Measurements from ENCODE around the gene MRPL49.
A peak's percentile ranks its signal among the peaks of the same experiment; 100 is the strongest.

Gene MRPL49

DNA sequence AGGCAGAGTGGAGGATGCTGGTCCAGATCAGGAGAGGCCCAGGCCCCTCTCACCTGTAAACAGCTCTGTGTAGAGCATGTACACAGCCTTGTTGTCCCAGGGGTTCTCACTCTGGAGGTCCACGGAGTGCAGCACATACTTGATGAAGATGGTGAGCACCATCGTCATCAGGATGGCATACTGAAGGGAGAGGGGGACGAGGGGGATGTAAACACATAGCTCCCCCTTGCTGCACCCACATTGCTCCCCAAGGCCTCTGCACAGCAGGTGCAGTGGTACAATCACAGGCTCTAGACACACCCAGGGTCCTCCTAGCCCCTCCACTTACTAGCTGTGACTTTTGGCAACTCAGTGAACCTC lies 9.3 kb downstream of the MRPL49 start:
- Histone ChIP-seq H3K9me3 (ENCODE audit: control insufficient read depth, insufficient read depth, low read length) (no peaks in the 10 kb centered on the region), H3K4me1 (ENCODE audit: control insufficient read depth, insufficient read depth, low read length) (peaks cover 9% of the 10 kb centered on the region), H3K36me3 (ENCODE audit: control insufficient read depth, insufficient read depth, low read length) (peaks cover 64% of the 10 kb centered on the region), H3K27me3 (ENCODE audit: control insufficient read depth, insufficient read depth, low read length) (no peaks in the 10 kb centered on the region), H3K4me3 (ENCODE audit: low read depth, low read length) (no peak overlapping the region), H3K9ac (ENCODE audit: low read depth, low read length) (no peak overlapping the region), H3K27ac (ENCODE audit: low read depth, low read length) (no peak overlapping the region)

DNA sequence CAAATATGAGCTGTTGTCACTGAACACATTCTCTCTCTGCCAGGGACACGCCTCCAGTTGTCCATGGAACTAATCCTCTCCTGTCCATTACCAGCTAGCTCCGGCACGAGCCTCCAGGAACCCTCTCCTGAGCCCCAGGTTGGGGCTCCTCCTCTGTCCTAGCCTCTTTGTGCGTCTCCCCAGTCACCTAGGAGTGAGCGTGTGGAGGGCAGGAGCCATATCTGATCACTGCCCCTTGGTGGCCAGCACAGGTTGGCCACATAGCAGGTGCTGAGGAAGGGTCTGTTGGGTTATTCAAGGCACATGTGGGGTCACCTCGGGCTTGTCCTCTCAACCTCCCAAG lies 9.7 kb downstream of the MRPL49 start:
- H3K4me3 ChIP-seq (ENCODE audit: low read depth, low read length): no peak overlapping the region
- no peak overlapping the region for H3K9ac ChIP-seq (ENCODE audit: low read depth, low read length)
- no peaks in the 10 kb centered on the region for H3K9me3 ChIP-seq (ENCODE audit: control insufficient read depth, insufficient read depth, low read length)
- H3K36me3 ChIP-seq (ENCODE audit: control insufficient read depth, insufficient read depth, low read length): peaks cover 59% of the 10 kb centered on the region
- no peak overlapping the region for H3K27ac ChIP-seq (ENCODE audit: low read depth, low read length)
- peaks cover 9% of the 10 kb centered on the region for H3K4me1 ChIP-seq (ENCODE audit: control insufficient read depth, insufficient read depth, low read length)
- no peaks in the 10 kb centered on the region for H3K27me3 ChIP-seq (ENCODE audit: control insufficient read depth, insufficient read depth, low read length)

GRCh38 chr11:65132238-65132987 lies 10.3 kb downstream of the MRPL49 start:
- no peak overlapping the region for H3K9ac ChIP-seq (ENCODE audit: low read depth, low read length)
- no peak overlapping the region for H3K27ac ChIP-seq (ENCODE audit: low read depth, low read length)
- no peak overlapping the region for H3K4me3 ChIP-seq (ENCODE audit: low read depth, low read length)
- H3K36me3 ChIP-seq (ENCODE audit: control insufficient read depth, insufficient read depth, low read length): peaks cover 54% of the 10 kb centered on the region
- H3K27me3 ChIP-seq (ENCODE audit: control insufficient read depth, insufficient read depth, low read length): no peaks in the 10 kb centered on the region
- H3K9me3 ChIP-seq (ENCODE audit: control insufficient read depth, insufficient read depth, low read length): no peaks in the 10 kb centered on the region
- H3K4me1 ChIP-seq (ENCODE audit: control insufficient read depth, insufficient read depth, low read length): peaks cover 9% of the 10 kb centered on the region

DNA sequence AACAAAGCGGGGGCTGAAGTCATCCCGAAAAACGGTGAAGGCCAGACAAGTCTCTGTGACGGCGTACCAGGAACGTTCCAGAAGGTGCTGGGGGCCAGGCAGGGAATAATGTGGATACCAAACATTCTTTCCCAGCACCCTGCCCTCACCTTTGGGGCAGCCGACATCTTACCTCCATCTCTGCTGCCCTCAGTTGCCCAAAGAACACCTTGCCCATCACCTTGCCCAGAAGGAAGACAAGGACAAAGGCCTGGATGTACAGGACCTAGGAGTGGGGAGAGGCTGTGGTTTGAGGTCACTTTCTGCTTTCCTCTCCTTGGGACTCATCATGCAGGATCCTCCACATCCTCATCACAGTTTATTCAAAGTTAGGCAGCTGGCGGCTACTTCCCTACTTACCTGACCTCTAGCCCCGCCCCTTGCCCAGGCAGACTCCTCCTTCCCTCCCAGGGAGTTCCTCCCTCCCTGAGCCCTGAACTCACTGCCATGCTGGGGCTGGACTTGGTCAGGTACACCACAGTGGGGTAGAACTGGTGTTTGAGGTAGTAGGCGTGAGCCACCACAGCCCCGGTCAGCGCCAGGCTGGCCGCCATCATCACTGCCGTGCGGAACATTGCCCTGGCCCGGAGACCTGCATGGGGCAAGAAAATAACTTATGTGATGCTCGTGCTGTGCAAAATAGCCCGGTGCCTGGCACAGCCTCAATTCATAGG lies 11.0 kb downstream of the MRPL49 start:
- peak overlapping the region; percentile 98 for H3K27ac ChIP-seq (ENCODE audit: low read depth, low read length)
- H3K9ac ChIP-seq (ENCODE audit: low read depth, low read length): no peak overlapping the region
- H3K4me1 ChIP-seq (ENCODE audit: control insufficient read depth, insufficient read depth, low read length): peaks cover 9% of the 10 kb centered on the region
- peak overlapping the region; percentile 83 for H3K4me3 ChIP-seq (ENCODE audit: low read depth, low read length)
- H3K9me3 ChIP-seq (ENCODE audit: control insufficient read depth, insufficient read depth, low read length): no peaks in the 10 kb centered on the region
- no peaks in the 10 kb centered on the region for H3K27me3 ChIP-seq (ENCODE audit: control insufficient read depth, insufficient read depth, low read length)
- H3K36me3 ChIP-seq (ENCODE audit: control insufficient read depth, insufficient read depth, low read length): peaks cover 46% of the 10 kb centered on the region

DNA sequence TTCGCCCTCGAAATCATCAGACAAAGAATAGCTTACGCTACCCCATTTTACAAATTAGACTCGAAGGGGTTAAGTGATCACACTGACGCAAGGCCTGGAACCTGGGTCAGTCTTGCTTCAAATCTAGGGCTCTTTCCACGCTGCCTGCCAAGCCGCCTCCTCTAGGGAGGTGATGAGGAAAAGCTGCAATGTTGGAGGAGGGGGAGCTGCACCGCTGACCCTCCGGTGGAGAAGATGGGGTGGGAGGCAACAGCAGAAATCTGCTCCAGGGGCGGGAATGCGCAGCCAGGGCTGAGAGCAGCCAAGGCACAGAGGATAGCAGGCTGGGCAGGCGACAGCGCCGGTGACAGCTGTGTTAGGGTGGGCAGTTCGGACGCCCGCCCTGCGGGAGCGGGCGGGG lies 11.6 kb downstream of the MRPL49 start:
- Histone ChIP-seq H3K9me3 (ENCODE audit: control insufficient read depth, insufficient read depth, low read length) (no peaks in the 10 kb centered on the region), H3K27ac (ENCODE audit: low read depth, low read length) (peak overlapping the region; percentile 98), H3K4me1 (ENCODE audit: control insufficient read depth, insufficient read depth, low read length) (peaks cover 9% of the 10 kb centered on the region), H3K4me3 (ENCODE audit: low read depth, low read length) (peak overlapping the region; percentile 83), H3K27me3 (ENCODE audit: control insufficient read depth, insufficient read depth, low read length) (no peaks in the 10 kb centered on the region), H3K36me3 (ENCODE audit: control insufficient read depth, insufficient read depth, low read length) (peaks cover 42% of the 10 kb centered on the region), H3K9ac (ENCODE audit: low read depth, low read length) (peak overlapping the region; percentile 98)

DNA sequence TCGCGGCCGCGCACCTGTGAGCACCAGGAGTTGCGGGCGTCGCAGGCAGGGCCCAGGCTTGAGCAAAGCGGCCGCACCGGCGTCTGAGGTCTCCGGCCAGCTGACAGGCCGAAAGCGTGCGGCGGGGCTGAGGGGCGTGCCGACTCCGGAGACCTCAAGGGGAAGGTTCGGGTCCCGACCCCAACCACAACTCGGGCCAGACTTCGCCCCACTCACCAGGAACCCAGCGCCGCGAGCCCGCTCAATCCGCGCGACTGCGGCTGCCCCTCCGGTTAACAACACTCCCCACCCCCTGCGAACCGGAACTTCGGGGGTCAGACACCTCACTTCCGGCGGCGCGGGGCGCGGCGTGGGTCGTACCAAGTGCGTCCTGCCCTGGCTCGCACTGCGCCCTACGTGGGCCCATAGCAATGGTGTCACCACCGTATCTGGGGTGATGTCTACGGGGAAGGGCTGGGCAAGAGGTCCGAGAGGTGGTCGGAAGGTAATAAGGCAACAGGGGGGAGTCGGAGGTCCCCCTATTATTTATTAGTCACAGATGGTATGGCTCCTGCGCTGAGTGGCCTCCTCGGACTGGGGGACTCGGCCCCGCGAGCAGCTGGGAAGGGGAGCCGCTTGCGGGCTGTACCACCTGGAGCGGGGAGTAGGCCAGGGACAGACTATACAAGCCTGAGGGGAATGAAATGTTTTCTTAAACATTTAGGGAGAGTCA lies 12.3 kb downstream of the MRPL49 start, which contains the start of gene SYVN1:
TSS of gene SYVN1 (minus strand) at position 280 of the 712 bp plus-strand sequence. CDS start 918 bp downstream, outside the sequence.
- peak within 1 kb of the TSS; percentile 98 for H3K9ac ChIP-seq (ENCODE audit: low read depth, low read length)
- H3K27ac ChIP-seq (ENCODE audit: low read depth, low read length): peak within 1 kb of the TSS; percentile 98
- no peaks in the 10 kb centered on the region for H3K27me3 ChIP-seq (ENCODE audit: control insufficient read depth, insufficient read depth, low read length)
- no peaks in the 10 kb centered on the region for H3K9me3 ChIP-seq (ENCODE audit: control insufficient read depth, insufficient read depth, low read length)
- H3K36me3 ChIP-seq (ENCODE audit: control insufficient read depth, insufficient read depth, low read length): peaks cover 35% of the 10 kb centered on the region
- peaks cover 9% of the 10 kb centered on the region for H3K4me1 ChIP-seq (ENCODE audit: control insufficient read depth, insufficient read depth, low read length)
- H3K4me3 ChIP-seq (ENCODE audit: low read depth, low read length): peak within 1 kb of the TSS; percentile 83

DNA sequence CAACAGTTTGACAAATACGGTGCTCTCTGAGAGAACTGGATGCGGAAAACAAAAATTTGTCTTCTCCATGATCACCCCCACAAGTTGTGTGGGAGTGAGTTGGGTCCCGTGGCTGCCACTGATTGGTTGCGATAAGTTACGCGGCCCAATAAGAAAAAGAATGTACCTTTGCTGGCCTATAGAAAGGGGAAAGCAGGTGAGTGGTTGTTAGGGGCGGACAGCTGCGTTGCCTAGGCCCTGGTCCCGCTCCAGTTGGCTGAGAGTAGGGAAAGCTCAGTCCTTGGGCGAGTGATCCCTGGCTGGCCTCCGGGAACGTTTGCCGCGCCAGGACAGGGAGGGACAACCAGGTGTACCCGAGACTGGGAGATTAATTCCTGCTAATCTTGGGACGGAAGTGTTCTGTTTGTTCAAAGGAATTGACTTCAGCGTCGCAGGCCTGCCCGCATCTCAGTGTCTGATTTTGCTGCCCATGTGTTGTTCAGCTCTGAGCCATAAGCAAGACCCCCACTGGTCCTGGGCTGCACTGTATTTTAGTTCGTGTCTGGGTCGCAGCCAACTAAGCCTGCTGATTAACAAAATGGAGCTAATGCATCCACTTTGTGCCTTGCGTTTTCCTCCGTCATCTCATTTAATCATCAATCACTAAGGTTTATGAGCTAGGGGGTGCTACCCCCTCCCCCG lies 13.0 kb downstream of the MRPL49 start:
- Histone ChIP-seq H3K27ac (ENCODE audit: low read depth, low read length) (peak overlapping the region; percentile 98), H3K4me1 (ENCODE audit: control insufficient read depth, insufficient read depth, low read length) (peaks cover 9% of the 10 kb centered on the region), H3K36me3 (ENCODE audit: control insufficient read depth, insufficient read depth, low read length) (peaks cover 28% of the 10 kb centered on the region), H3K4me3 (ENCODE audit: low read depth, low read length) (peak overlapping the region; percentile 83), H3K9ac (ENCODE audit: low read depth, low read length) (peak overlapping the region; percentile 98), H3K27me3 (ENCODE audit: control insufficient read depth, insufficient read depth, low read length) (no peaks in the 10 kb centered on the region), H3K9me3 (ENCODE audit: control insufficient read depth, insufficient read depth, low read length) (no peaks in the 10 kb centered on the region)

DNA sequence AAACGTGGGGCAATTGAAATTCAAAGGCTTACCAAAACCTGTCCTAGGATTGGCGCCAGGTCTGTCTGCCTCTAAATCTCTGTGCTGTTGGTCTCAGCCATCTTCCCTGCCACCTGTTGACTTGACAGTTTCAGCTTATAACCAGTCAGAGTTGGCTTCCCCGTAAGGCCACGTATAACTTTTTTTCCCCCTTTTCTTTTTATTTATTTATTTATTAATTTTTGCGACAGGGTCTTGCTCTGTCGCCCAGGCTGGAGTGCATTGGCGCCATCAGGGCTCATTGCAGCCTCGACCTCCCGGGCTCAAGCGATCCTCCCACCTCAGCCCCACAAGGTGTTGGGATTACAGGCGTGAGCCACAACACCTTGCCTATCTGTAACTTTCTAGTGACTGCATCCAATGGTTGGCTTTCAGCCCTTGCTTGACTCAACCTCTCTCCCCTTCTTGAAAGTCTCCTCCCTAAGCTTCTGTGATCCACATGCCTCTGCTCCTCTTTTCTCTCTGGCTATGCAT lies 13.6 kb downstream of the MRPL49 start:
- peak overlapping the region; percentile 98 for H3K27ac ChIP-seq (ENCODE audit: low read depth, low read length)
- H3K4me1 ChIP-seq (ENCODE audit: control insufficient read depth, insufficient read depth, low read length): peaks cover 9% of the 10 kb centered on the region
- peaks cover 24% of the 10 kb centered on the region for H3K36me3 ChIP-seq (ENCODE audit: control insufficient read depth, insufficient read depth, low read length)
- no peaks in the 10 kb centered on the region for H3K27me3 ChIP-seq (ENCODE audit: control insufficient read depth, insufficient read depth, low read length)
- no peaks in the 10 kb centered on the region for H3K9me3 ChIP-seq (ENCODE audit: control insufficient read depth, insufficient read depth, low read length)
- H3K9ac ChIP-seq (ENCODE audit: low read depth, low read length): peak overlapping the region; percentile 98; the same call in 1 of the 2 replicates
- H3K4me3 ChIP-seq (ENCODE audit: low read depth, low read length): peak overlapping the region; percentile 83

GRCh38 chr11:65136515-65137096 lies 14.5 kb downstream of the MRPL49 start:
- H3K4me3 ChIP-seq (ENCODE audit: low read depth, low read length): no peak overlapping the region

DNA sequence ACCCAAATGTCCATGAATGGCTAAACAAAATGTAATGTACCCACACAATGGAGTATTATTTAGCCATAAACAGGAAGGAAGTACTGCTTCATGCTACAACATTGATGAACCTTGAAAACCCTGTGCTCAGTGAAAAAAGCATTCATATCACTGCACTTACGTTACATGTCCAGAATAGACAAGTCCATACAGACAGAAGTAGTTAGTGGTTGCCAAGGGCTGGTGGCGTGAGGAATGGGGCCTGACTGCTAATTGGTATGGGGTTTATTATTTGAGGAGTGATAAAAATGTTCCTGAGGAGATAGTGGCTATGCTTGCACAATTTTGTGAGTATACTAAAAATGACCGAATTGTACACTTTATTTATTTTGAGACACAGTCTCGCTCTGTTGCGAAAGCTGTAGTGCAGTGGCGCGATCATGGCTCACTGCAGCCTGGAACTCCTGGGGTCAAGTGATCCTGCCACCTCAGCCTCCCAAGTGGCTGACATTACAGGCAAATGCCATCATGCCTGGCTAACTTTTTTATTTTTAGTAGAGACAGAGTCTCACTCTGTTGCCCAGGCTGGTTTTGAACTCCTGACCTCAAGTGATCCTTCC lies 19.9 kb downstream of the MRPL49 start:
- no peaks in the 10 kb centered on the region for H3K9me3 ChIP-seq (ENCODE audit: control insufficient read depth, insufficient read depth, low read length)
- no peak overlapping the region for H3K27ac ChIP-seq (ENCODE audit: low read depth, low read length)
- H3K27me3 ChIP-seq (ENCODE audit: control insufficient read depth, insufficient read depth, low read length): no peaks in the 10 kb centered on the region
- no peak overlapping the region for H3K9ac ChIP-seq (ENCODE audit: low read depth, low read length)
- no peak overlapping the region for H3K4me3 ChIP-seq (ENCODE audit: low read depth, low read length)
- H3K36me3 ChIP-seq (ENCODE audit: control insufficient read depth, insufficient read depth, low read length): no peaks in the 10 kb centered on the region
- no peaks in the 10 kb centered on the region for H3K4me1 ChIP-seq (ENCODE audit: control insufficient read depth, insufficient read depth, low read length)

More at GRCh38 chr11:65136515-65137096, 14.5 kb downstream of the MRPL49 start:
- H3K4me1 ChIP-seq (ENCODE audit: control insufficient read depth, insufficient read depth, low read length): peaks cover 9% of the 10 kb centered on the region
- no peak overlapping the region for H3K27ac ChIP-seq (ENCODE audit: low read depth, low read length)
- no peak overlapping the region for H3K9ac ChIP-seq (ENCODE audit: low read depth, low read length)
- H3K9me3 ChIP-seq (ENCODE audit: control insufficient read depth, insufficient read depth, low read length): no peaks in the 10 kb centered on the region
- peaks cover 14% of the 10 kb centered on the region for H3K36me3 ChIP-seq (ENCODE audit: control insufficient read depth, insufficient read depth, low read length)
- no peaks in the 10 kb centered on the region for H3K27me3 ChIP-seq (ENCODE audit: control insufficient read depth, insufficient read depth, low read length)

Measured in HUES48 (cell line).